D721Med (cell line): ENCODE measurements around the gene OR4E2.

ENCODE experiments used
- DNase-seq: peaks from one replicate; pipeline ENCODE4 v3.0.0; 2011; ENCODE audit warnings: low spot score; ENCODE audit not compliant: insufficient read length
- FAIRE-seq: peaks from 2 replicates; lab custom pipeline; 2011; peaks lifted over from hg19 to GRCh38; lab: Jason Lieb, UNC
- CTCF ChIP-seq: IDR thresholded peaks from 2 replicates; pipeline ENCODE4 v1.5.1; 2012; ENCODE audit warnings: mild to moderate bottlenecking, control low read depth; ENCODE audit not compliant: insufficient read depth; ENCODE audit errors: missing control alignments

Gene OR4E2

GRCh38 chr14:21668377-21668776 lies 14.7 kb downstream of the OR4E2 start:
- TF ChIP-seq CTCF: no peak
- no peak for DNase-seq
- FAIRE-seq: no peak

GRCh38 chr14:21669284-21669683 lies 15.6 kb downstream of the OR4E2 start:
- no peak for TF ChIP-seq CTCF
- DNase-seq (no peak), FAIRE-seq (no peak)

- FAIRE-seq: no peak
- TF ChIP-seq CTCF: no peak
Measured at GRCh38 chr14:21671371-21671770, 17.7 kb downstream of the OR4E2 start.

GRCh38 chr14:21672116-21672515 lies 18.5 kb downstream of the OR4E2 start:
- DNase-seq (no peak), FAIRE-seq (no peak)
- TF ChIP-seq CTCF: no peak

More at GRCh38 chr14:21671371-21671770, 17.7 kb downstream of the OR4E2 start:
- no peak for DNase-seq

- no peak for TF ChIP-seq CTCF
- DNase-seq (no peak), FAIRE-seq (no peak)
Measured at GRCh38 chr14:21673718-21674117, 20.1 kb downstream of the OR4E2 start, which contains the start of gene OR4E1. OR4E1 (minus strand) TSS chr14:21673818; CDS start chr14:21670935, 2,883 bp downstream.

GRCh38 chr14:21675566-21675965 lies 21.9 kb downstream of the OR4E2 start:
- TF ChIP-seq CTCF: no peak
- FAIRE-seq (no peak), DNase-seq (no peak)

- TF ChIP-seq CTCF: no peak
- FAIRE-seq (no peak), DNase-seq (no peak)
Measured at GRCh38 chr14:21680072-21680471, 26.4 kb downstream of the OR4E2 start.
